NCI-H128 (cell line): ENCODE data around the gene COL23A1.

Experiments
- DNase-seq: peaks from one replicate; lab custom pipeline; 2025; ENCODE audit not compliant: unreplicated experiment; lab: John Stamatoyannopoulos, UW

Gene COL23A1

DNA sequence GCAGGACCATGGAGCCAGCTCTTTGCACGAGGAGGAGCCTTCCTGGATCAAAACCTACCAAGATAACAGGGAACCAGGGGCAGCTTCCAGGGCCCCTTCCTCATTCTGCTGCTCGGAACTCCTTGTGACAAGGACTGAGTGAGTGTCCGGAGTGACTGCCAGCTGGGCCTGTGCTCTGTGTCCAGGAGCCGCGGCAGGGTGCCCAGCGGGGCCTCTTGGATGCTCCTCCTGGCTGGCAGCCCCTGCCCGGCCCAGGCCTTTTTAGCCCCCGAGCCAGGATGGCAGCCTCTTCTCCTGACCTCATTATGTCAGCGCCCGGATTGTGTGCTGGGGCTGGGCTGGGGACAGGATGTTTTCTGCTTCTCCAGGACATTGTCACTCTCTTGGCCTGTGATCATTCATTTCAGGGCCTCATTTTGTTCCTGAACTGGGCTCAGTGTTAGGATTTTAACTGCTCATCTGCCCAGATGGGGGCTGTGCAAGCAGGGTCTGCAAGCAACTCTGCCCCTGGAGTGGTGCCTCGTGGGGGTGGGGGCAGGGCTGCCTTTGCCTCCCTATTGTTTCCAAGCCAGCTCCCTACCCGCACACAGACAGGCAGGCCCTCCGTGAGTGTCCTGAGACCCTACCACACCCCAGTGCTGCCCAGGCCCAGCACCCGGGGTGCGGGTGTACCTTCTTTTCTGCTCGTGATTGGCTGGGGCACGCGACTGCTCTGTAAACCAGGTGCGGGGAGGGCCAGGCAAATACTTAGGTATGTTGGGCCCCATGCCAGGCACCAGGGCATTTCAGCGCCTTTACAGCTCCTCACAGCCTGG lies 161.6 kb downstream of the COL23A1 start:
- DNase-seq: no peak

DNA sequence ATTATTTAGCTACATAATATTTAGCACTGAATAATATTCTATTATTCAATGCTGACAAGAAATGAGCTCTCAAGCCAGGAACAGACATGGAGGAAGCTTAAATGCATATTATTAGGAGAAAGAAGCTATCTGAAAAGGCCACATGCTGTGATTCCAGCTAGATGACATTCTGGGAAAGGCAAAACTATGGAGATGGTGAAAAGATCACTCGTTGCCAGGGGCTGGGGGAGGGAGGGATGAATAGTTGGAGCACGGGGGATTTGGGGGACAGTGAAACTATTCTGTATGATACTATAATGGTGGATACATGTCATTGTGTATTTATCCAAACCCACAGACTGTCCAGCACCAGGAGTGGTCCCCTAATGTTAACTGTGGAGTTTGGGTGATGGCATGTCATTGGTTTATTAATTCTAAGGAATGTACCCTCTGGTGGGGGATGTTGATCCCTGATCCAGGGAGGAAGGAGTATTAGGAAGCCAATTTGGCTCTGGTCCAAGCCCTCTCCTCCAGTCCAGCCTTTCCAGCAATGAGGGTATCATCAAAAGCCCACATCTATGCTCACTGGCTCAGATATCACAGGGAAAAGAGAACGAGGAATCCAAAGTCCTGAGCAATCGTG lies 162.5 kb downstream of the COL23A1 start:
- DNase-seq: no peak

DNA sequence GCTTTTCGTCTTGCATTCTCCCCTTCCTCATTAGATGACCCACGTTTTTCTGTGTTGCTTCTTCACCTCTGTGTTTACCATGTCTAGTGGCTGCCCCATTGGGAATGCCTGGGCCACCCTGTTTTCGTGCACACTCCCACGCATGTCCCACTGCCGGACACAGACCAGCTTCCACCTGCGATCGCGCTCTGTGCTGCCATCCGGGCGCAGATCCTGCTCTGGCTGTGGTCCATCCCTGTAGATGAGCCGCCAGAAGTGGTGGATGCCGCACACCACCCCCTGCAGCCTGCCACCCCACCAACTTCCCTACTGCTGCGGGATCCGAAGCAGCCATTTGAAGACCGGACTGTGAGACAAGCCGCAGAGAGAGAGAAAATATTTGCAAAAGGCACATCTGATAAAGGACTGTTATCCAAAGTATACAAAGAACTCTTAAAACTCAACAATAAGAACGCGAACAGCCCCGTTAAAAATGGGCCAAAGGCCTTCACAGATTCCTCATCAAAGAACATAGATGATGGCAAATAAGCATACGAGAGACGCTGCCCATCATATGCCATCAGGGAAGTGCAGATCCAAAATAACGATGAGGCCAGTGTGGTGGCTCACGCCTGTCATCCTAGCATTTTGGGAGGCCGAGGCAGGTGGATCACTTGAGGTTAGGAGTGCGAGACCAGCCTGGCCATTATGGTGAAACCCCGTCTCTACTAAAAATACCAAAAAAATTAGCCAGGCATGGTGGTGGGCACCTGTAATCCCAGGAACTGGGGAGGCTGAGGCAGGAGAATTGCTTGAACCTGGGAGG lies 163.7 kb downstream of the COL23A1 start:
- DNase-seq: no peak

DNA sequence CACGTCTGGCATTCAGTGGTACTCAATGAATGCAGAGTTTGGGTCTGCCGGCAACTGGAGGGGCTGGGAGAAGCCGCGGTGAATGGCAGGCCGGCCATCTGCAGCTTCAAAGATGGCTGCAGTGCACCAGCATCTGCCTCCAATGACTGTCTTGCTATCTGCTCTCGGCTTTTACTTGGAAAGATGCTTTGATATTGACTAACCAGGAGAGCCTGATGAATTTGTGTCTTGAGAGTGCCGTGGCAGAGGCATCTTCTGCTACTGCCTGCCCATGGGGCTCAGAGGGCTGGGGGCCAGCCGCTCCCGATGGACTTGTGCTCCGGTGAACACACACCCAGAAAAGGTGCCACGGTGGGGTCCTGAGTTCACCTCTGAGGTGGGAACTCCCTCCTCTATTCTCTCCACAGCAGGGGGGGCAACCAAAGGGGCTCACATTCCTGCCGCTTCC lies 164.5 kb downstream of the COL23A1 start:
- no peak for DNase-seq

DNA sequence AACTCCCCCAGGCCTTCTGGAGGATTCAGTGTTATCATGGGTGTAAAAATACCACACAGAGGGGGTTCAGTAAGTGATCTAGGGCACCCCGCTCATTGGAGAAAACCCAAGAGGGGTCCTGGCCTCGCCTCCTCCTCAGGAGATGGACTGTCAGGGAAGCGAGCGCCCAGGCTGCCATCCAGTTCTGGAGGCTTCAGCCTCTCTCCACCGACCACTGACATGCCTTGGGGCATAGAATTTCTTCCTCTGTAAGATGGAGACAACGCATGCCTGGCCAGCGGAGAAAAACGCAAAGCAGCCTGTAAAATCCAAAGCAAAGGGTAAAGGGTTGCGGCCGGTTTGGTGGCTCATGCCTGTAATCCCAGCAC lies 165.4 kb downstream of the COL23A1 start:
- no peak for DNase-seq

DNA sequence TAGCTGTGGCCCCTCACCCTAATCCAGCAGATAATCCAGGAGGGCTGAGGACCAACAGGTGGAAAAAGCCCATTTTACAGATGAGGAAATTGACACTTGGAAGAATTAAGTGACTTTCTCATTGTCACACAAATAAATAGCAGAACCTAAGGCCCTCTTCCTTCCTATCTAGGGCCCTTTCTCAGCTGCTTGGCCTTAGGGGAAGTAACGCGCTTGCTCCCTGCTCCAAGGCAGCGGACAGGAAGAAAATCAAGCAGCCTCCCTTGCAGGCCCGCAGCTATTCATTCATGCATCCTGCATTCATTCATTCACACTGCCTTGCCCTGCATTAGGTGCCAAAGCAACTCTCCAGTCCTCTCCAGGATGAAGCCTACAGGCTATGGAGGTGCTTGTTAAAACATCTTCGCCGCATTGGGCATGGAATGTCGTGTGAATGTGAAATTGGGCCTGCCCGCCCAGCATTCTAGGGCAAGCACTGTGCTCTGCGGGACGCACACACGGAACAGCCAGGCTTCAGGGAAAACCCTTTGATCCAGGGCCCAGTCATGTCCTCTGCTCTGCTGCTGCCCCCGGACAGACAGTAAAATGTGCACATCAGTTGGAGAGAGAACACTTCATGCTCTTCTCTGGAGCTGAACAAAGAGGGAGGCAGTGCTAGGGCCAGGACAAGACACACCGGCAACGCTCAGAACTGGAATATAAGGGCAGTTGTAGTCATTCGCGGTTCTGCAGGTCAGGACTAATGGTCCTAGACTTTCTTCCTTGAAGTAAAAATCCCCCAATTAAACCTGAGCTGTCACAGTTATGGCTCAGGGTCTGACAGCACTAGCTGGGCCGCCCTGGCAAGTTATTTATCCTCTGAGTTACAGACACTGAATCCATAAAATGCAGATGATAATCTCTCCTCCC lies 166.0 kb downstream of the COL23A1 start:
- no peak for DNase-seq

DNA sequence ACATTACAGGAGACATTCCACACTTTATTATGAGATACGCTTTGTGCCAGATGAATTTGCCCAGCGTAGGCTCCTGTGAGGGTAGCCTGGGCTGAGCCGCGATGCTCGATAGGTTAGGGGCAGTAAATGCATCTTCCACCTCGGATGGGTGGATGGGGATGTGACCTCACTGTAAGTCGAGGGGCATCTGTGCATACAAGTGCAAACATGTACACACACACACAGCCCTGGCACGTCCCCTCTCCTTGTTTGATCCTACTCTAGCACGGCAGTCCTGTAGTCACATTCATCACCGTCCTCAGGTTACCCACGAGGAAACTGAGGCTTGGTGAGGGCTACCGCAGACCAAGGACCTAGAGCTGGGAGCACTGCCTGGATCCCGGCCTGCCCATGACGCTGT lies 166.8 kb downstream of the COL23A1 start:
- no peak for DNase-seq

DNA sequence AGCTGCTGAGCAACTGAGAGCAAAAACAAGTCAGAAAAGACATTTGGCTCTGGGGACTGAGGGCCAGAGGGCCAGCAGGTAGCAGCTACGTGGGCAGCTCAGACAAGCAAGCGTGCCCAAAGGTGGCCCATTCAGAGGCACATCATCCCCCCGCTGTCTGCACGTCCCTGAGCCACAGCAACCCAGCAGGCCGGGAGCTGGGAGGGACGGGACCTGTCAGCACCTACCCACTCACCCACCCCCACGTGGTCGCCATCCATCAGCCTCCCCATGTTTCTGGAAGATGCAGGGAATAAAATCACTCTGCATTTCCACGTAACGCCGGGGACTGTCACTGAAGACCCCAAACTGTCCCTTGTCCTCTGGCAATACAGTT lies 167.8 kb downstream of the COL23A1 start:
- DNase-seq: no peak

DNA sequence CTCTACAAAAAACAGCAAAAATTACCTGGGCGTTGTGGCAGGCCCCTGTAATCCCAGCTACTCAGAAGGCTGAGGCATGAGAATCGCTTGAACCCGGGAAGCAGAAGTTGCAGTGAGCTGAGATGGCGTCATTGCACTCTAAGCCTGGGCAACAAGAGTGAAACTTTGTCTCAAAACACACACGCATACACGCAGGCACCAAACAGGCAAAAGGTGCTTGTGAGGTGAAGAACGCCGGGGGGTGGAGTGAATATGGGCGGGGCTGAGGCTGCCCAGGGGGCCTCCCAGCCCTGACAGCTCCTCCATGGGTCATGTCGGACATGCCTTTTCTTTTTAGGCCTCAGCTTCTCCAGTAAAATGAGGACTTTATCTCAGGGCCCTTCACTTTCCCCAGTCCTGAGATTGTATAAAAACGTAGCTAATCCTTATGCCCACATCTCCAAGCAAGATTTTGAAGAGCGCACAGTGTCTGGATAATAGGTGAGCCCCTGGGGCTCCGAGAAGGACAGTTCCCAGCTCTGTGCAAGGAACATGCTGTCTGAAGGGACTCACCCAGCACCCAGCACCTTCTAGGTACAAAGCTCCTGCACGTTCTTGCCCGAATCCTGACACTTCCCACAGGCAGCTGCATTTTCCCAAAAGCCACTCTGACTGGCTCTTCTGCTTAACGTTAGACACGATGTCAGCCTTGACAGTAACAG lies 168.3 kb downstream of the COL23A1 start:
- DNase-seq: no peak

DNA sequence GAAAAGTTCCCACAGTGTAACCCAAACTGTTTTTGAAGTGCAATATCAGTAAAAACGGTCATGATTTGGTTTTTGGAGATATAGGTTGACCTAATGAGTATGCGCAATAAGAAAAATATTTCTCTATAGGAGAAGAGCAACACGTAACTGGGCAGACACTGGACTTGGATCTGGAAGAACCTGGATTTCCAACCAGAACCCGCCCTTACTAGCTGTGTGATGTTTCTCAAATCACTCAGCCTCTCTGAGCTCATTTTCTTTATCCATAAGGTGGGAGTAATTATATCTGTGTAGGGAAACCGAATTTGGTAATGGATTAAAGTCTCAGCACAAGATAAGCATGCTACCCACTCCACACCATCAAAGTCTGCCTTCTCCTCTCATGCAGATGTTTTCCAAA lies 169.1 kb downstream of the COL23A1 start:
- no peak for DNase-seq

DNA sequence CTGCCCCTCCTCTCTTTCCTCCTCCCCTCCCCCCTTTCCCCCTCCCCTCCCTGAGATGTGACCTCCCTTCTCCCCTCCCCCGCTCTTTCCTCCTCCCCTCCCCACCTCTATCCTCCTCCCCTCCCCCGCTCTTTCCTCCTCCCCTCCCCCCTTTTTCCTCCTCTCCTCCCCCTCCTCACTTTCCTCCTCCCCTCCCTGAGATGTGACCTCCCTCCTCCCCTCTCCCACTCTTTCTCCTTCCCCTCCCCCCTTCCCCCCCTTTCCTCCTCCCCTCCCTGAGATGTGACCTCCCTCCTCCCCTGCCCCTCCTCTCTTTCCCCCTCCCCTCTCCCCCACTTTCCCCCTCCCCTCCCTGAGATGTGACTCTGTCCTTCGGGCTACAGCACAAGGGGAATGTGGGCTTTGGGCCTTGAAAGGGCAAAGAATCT lies 169.8 kb downstream of the COL23A1 start:
- no peak for DNase-seq

DNA sequence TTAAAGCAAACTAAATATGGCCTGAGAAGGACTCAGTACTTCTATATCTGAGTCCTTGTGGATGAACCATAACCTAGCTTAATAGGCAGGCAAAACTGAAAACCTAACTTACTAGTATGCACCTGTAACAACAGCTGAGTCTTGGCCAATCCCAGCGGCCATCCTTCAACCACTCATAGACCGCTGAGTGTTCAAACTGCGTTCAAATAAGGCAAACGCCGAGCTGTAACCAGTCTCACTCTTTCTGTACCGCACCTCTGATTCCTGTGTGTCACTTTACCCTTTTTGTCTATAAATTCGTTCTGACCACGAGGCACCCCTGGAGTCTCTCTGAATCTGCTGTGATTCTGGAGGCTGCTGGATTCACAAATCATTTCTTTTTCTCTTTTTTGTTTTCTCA lies 170.5 kb downstream of the COL23A1 start:
- DNase-seq: no peak

DNA sequence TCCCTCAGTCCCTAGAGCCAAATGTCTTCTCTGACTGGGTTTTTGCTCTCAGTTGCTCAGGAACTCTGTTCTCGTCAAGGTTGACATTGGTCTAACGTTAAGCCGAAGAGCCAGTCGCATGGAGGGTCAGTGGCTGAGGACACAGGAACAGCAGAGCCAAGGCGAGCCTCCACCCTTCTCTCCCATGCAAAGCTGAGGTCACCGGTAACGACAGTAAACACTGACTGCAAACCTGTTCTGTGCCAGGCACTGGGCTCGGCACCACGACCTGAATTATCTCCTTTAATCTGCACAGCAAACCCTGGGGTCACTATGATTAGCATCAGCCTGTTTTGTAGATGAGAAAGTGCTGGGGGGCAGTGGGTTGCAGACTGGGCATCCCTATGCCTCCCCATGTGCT lies 171.0 kb downstream of the COL23A1 start:
- no peak for DNase-seq

DNA sequence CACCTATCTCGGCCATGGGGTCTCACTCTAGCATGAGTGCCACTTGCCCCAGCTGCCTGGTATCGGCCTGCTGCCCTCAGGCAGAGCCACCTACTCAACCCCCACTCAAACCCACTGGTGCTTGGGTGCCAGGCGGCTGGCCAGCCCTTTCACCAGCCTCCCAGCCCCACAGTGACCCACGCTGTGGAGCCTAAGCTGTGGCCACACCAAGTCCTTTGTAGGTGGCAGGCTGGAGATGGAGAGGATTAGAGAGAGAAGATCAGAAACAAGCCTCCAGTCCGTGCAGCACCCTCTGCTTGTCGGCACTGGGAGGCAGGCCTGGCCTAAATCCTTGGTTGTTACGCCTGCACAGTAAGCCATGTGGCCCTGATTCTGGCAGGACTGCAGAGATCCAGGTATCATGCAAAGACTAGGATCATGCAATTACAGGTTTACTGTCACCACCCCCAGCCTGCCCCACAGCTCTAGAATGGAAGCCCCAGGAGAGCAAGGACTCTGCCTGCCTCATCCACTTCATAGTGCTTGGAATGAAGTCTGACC lies 171.7 kb downstream of the COL23A1 start:
- no peak for DNase-seq

DNA sequence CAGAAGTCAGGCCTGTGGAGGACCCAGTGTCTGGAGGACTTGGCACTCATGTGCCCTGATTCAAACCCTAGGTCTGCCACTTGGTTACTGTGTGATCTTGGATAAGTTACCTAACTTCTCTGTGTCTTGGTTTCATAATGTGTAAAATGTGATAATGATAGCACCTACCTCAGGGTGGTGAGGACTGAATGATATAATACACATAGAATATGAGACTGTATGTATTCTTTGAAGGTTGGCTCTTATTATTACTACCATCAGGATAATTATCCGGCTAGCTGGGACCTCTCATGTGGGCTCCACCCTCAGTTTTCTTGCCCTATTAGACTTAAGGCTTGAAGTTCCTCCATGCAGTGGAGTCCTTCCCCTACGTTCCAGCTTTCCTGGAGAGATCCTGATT lies 172.2 kb downstream of the COL23A1 start:
- no peak for DNase-seq

DNA sequence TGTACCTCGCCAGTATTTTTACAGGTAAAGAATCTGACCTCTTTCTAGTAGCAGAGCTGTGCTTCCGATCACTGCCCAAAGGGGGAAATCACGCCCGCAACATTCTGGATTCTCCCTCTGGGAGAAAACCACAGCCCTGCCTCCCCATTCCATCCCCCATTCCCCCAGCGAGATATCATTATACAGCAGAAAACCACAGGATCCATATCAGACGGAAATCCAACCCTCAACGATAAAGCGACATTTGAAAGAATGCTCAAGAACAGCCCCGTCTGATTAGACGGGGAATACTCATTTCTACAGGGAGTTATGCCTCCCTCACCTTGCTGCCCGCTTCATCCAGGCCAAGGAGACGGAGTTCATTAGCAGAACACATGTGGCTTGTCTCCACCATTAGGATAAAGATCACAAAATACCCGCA lies 172.8 kb downstream of the COL23A1 start:
- DNase-seq: no peak

DNA sequence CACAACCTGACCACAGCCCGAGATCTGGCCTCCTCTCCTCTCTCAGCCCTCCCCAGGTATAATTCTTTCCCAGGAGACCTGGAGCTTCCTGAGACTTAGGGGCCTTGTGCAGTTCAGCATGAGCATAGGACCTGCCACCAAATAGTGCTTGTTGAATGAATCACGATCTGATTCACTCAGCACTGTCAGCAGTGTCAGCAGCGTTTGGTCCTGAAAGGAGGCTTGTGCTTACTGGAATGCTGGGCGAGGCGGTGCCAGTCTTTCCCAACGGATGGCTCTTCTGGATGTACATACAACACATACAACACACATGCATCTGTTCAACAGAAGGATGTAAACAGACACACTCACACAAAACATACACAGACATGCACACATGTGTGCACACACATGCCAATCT lies 173.3 kb downstream of the COL23A1 start:
- no peak for DNase-seq

DNA sequence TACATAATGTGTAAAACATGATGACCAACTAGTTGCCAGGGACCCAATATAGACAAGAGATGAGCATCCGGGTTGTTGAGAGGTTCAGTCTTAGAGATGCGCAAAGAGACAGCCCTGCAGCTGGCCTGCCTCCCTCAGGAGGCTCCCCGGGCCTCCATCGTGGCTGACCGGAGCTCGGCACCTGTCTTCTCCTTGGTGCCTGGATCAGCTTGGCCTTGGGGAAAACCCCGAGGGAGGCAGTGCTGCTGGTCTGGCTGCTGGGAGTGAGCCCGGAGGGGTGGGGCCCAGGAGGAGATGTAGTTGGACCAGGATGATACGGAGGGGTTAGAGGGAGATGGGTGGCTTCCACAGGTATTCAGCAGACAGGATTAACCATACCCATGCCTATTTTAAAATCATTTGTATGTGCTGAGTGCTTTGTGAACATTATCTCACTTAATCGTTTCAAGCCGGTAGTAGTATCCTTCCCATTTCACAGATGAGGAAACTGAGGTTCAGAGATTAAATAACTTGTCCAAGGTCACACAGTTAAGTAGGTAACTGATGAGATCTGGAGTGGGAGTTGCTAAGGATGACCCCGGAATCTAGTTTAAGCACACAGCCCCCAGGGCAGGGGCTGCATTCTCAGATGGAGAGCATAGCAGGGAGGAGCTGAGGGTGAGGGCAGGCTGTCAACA lies 173.8 kb downstream of the COL23A1 start:
- DNase-seq: no peak

DNA sequence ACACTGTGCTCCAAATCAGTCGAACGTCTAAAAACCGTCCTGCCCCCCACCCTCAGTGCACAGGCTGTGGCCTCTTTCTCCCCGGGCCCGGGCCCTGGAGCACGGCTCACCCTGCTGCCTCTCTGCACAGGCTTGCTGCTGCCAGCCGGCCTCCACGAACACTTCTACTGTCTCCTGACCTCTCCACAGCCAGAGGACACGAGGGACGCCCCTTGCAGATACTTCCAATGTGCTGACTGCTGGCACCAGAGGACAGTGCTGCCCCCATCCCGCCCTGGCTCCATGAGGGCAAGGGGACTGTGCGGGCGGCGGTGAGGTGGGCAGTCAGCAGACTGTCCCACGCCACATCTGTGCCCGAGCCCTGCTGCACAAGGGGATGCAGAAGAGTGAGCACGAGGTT lies 174.8 kb downstream of the COL23A1 start:
- DNase-seq: no peak
